ENCODE measurements around the gene HSPBAP1.

The HSPBAP1 gene

DNA sequence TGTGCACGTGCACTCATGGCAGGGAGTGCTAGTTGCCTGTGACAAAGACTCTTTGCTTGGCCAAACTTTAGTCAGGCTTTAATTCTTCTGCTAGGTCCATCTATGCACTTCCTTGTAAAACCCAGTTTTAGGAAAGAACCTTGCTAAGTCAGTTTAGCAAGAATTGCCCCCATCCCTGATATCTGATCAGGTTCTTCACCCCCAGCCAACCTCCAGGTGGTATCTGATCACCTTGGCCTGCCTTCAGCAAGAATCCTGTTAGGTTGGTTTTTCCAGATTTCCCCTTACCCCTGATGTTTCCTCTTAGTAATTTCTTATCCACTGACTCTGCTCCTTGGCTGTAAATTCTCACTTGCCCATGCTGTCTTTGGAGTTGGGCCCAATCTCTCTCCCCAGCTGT is 8.4 kb downstream of the HSPBAP1 start:
- H3K4me3 ChIP-seq (ENCODE audit: low read length in 2 of 2) = no peak overlapping the region
- no peaks in the 10 kb centered on the region for H3K9me3 ChIP-seq (ENCODE audit: control insufficient read depth in 2 of 2, low read length in 2 of 2)
- no peak overlapping the region for H3K27ac ChIP-seq (ENCODE audit: low read length)
- H3K27me3 ChIP-seq (ENCODE audit: control insufficient read depth in 1 of 2, insufficient read depth in 2 of 2, low read length in 2 of 2) = no peaks in the 10 kb centered on the region
- no peaks in the 10 kb centered on the region for H3K4me1 ChIP-seq (ENCODE audit: control insufficient read depth, insufficient read depth, low read length)
- H3K9ac ChIP-seq (ENCODE audit: low read length in 2 of 2) = no peak overlapping the region
- H3K36me3 ChIP-seq (ENCODE audit: control insufficient read depth in 2 of 2, insufficient read depth in 2 of 2, low read length in 2 of 2) = no peaks in the 10 kb centered on the region

DNA sequence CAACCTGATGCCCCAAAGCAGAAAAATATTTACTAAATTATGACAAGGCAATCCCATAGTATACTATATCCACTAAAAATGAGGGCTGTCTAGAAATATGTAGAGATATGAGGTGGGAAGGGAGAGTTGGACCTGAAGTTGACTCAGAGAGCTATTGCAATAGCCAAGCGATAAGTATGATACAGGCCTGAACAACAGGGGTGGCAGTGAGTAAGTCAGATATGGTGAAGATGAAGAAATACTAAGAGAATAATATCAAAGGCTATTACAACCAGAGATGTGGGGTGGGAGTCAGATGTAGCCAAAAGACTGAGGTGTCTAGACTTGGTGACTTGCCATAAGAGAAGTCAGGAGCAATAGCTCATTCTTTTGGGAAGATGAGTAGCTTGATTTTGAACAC is 9.2 kb downstream of the HSPBAP1 start:
- Histone ChIP-seq H3K27me3 (ENCODE audit: control insufficient read depth in 1 of 2, insufficient read depth in 2 of 2, low read length in 2 of 2) (no peaks in the 10 kb centered on the region), H3K36me3 (ENCODE audit: control insufficient read depth in 2 of 2, insufficient read depth in 2 of 2, low read length in 2 of 2) (no peaks in the 10 kb centered on the region), H3K4me1 (ENCODE audit: control insufficient read depth, insufficient read depth, low read length) (no peaks in the 10 kb centered on the region), H3K9me3 (ENCODE audit: control insufficient read depth in 2 of 2, low read length in 2 of 2) (no peaks in the 10 kb centered on the region), H3K9ac (ENCODE audit: low read length in 2 of 2) (no peak overlapping the region), H3K27ac (ENCODE audit: low read length) (no peak overlapping the region), H3K4me3 (ENCODE audit: low read length in 2 of 2) (no peak overlapping the region)

- Histone ChIP-seq H3K4me3 (ENCODE audit: low read length in 2 of 2) (no peak overlapping the region), H3K36me3 (ENCODE audit: control insufficient read depth in 2 of 2, insufficient read depth in 2 of 2, low read length in 2 of 2) (no peaks in the 10 kb centered on the region), H3K9me3 (ENCODE audit: control insufficient read depth in 2 of 2, low read length in 2 of 2) (no peaks in the 10 kb centered on the region), H3K4me1 (ENCODE audit: control insufficient read depth, insufficient read depth, low read length) (no peaks in the 10 kb centered on the region), H3K27me3 (ENCODE audit: control insufficient read depth in 1 of 2, insufficient read depth in 2 of 2, low read length in 2 of 2) (no peaks in the 10 kb centered on the region), H3K27ac (ENCODE audit: low read length) (no peak overlapping the region), H3K9ac (ENCODE audit: low read length in 2 of 2) (no peak overlapping the region)
Measured at GRCh38 chr3:122782804-122783203, 10.8 kb downstream of the HSPBAP1 start.

GRCh38 chr3:122777563-122777962 is 16.1 kb downstream of the HSPBAP1 start:
- Histone ChIP-seq H3K9me3 (ENCODE audit: control insufficient read depth in 2 of 2, low read length in 2 of 2) (no peaks in the 10 kb centered on the region), H3K4me3 (ENCODE audit: low read length in 2 of 2) (no peak overlapping the region), H3K27ac (ENCODE audit: low read length) (no peak overlapping the region), H3K4me1 (ENCODE audit: control insufficient read depth, insufficient read depth, low read length) (no peaks in the 10 kb centered on the region), H3K27me3 (ENCODE audit: control insufficient read depth in 1 of 2, insufficient read depth in 2 of 2, low read length in 2 of 2) (no peaks in the 10 kb centered on the region), H3K36me3 (ENCODE audit: control insufficient read depth in 2 of 2, insufficient read depth in 2 of 2, low read length in 2 of 2) (peaks cover 0 to 3% of the 10 kb centered on the region in 2 donors), H3K9ac (ENCODE audit: low read length in 2 of 2) (no peak overlapping the region)

GRCh38 chr3:122776675-122777468 is 16.8 kb downstream of the HSPBAP1 start:
- Histone ChIP-seq H3K4me3 (ENCODE audit: low read length in 2 of 2) (no peak overlapping the region), H3K27me3 (ENCODE audit: control insufficient read depth in 1 of 2, insufficient read depth in 2 of 2, low read length in 2 of 2) (no peaks in the 10 kb centered on the region), H3K9me3 (ENCODE audit: control insufficient read depth in 2 of 2, low read length in 2 of 2) (no peaks in the 10 kb centered on the region), H3K27ac (ENCODE audit: low read length) (no peak overlapping the region), H3K9ac (ENCODE audit: low read length in 2 of 2) (no peak overlapping the region), H3K4me1 (ENCODE audit: control insufficient read depth, insufficient read depth, low read length) (no peaks in the 10 kb centered on the region), H3K36me3 (ENCODE audit: control insufficient read depth in 2 of 2, insufficient read depth in 2 of 2, low read length in 2 of 2) (peaks cover 0 to 3% of the 10 kb centered on the region in 2 donors)

- Histone ChIP-seq H3K4me1 (ENCODE audit: control insufficient read depth, insufficient read depth, low read length) (no peaks in the 10 kb centered on the region), H3K9ac (ENCODE audit: low read length in 2 of 2) (no peak overlapping the region), H3K27ac (ENCODE audit: low read length) (no peak overlapping the region), H3K4me3 (ENCODE audit: low read length in 2 of 2) (no peak overlapping the region), H3K27me3 (ENCODE audit: control insufficient read depth in 1 of 2, insufficient read depth in 2 of 2, low read length in 2 of 2) (no peaks in the 10 kb centered on the region), H3K9me3 (ENCODE audit: control insufficient read depth in 2 of 2, low read length in 2 of 2) (no peaks in the 10 kb centered on the region), H3K36me3 (ENCODE audit: control insufficient read depth in 2 of 2, insufficient read depth in 2 of 2, low read length in 2 of 2) (peaks cover 0 to 3% of the 10 kb centered on the region in 2 donors)
Measured at GRCh38 chr3:122774564-122774963, 19.1 kb downstream of the HSPBAP1 start.

DNA sequence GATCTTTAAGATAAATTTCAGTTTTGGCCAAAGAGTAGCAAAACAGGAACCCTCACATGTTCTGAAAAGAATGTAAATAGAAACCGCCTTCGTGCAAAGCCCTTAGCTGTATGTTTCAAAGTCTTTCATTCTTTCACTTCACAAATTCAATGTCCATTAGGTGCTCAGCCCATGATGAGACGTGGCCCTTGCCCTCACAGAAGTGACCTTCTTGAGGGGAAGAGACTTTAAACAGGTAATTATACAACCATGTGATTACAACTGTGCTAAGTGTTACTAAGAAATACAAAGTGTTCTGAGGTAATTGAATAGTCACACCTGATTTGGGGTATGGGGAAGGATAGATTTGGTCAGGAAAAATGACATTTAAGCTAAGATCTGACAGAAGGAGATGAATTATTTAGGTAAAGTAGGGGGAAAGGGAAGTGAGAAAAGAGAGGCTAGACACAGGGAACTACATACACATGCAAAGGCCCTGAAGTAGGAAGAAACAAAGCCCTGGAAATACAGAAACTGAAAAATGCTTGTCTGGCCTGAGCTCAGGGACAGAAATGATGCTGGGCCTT is 19.6 kb downstream of the HSPBAP1 start:
- H3K27me3 ChIP-seq (ENCODE audit: control insufficient read depth in 1 of 2, insufficient read depth in 2 of 2, low read length in 2 of 2) = no peaks in the 10 kb centered on the region
- no peak overlapping the region for H3K4me3 ChIP-seq (ENCODE audit: low read length in 2 of 2)
- H3K4me1 ChIP-seq (ENCODE audit: control insufficient read depth, insufficient read depth, low read length) = no peaks in the 10 kb centered on the region
- no peaks in the 10 kb centered on the region for H3K9me3 ChIP-seq (ENCODE audit: control insufficient read depth in 2 of 2, low read length in 2 of 2)
- no peak overlapping the region for H3K27ac ChIP-seq (ENCODE audit: low read length)
- H3K36me3 ChIP-seq (ENCODE audit: control insufficient read depth in 2 of 2, insufficient read depth in 2 of 2, low read length in 2 of 2) = peaks cover 0 to 3% of the 10 kb centered on the region in 2 donors
- no peak overlapping the region for H3K9ac ChIP-seq (ENCODE audit: low read length in 2 of 2)

- Histone ChIP-seq H3K36me3 (ENCODE audit: control insufficient read depth in 2 of 2, insufficient read depth in 2 of 2, low read length in 2 of 2) (peaks cover 0 to 3% of the 10 kb centered on the region in 2 donors), H3K9me3 (ENCODE audit: control insufficient read depth in 2 of 2, low read length in 2 of 2) (no peaks in the 10 kb centered on the region), H3K9ac (ENCODE audit: low read length in 2 of 2) (no peak overlapping the region), H3K27ac (ENCODE audit: low read length) (no peak overlapping the region), H3K4me1 (ENCODE audit: control insufficient read depth, insufficient read depth, low read length) (no peaks in the 10 kb centered on the region), H3K27me3 (ENCODE audit: control insufficient read depth in 1 of 2, insufficient read depth in 2 of 2, low read length in 2 of 2) (no peaks in the 10 kb centered on the region), H3K4me3 (ENCODE audit: low read length in 2 of 2) (no peak overlapping the region)
Measured at GRCh38 chr3:122772827-122773226, 20.8 kb downstream of the HSPBAP1 start.

- H3K36me3 ChIP-seq (ENCODE audit: control insufficient read depth in 2 of 2, insufficient read depth in 2 of 2, low read length in 2 of 2) = peaks cover 0 to 3% of the 10 kb centered on the region in 2 donors
- H3K4me3 ChIP-seq (ENCODE audit: low read length in 2 of 2) = no peak overlapping the region
- no peaks in the 10 kb centered on the region for H3K9me3 ChIP-seq (ENCODE audit: control insufficient read depth in 2 of 2, low read length in 2 of 2)
- H3K27ac ChIP-seq (ENCODE audit: low read length) = no peak overlapping the region
- H3K27me3 ChIP-seq (ENCODE audit: control insufficient read depth in 1 of 2, insufficient read depth in 2 of 2, low read length in 2 of 2) = no peaks in the 10 kb centered on the region
- H3K9ac ChIP-seq (ENCODE audit: low read length in 2 of 2) = no peak overlapping the region
- H3K4me1 ChIP-seq (ENCODE audit: control insufficient read depth, insufficient read depth, low read length) = no peaks in the 10 kb centered on the region
Measured at GRCh38 chr3:122770521-122771202, 23.0 kb downstream of the HSPBAP1 start.

- no peaks in the 10 kb centered on the region for H3K4me1 ChIP-seq (ENCODE audit: control insufficient read depth, insufficient read depth, low read length)
- H3K27ac ChIP-seq (ENCODE audit: low read length) = no peak overlapping the region
- H3K9me3 ChIP-seq (ENCODE audit: control insufficient read depth in 2 of 2, low read length in 2 of 2) = no peaks in the 10 kb centered on the region
- H3K36me3 ChIP-seq (ENCODE audit: control insufficient read depth in 2 of 2, insufficient read depth in 2 of 2, low read length in 2 of 2) = no peaks in the 10 kb centered on the region
- H3K27me3 ChIP-seq (ENCODE audit: control insufficient read depth in 1 of 2, insufficient read depth in 2 of 2, low read length in 2 of 2) = no peaks in the 10 kb centered on the region
- no peak overlapping the region for H3K9ac ChIP-seq (ENCODE audit: low read length in 2 of 2)
- no peak overlapping the region for H3K4me3 ChIP-seq (ENCODE audit: low read length in 2 of 2)
Measured at GRCh38 chr3:122767540-122768372, 25.9 kb downstream of the HSPBAP1 start.
